ENCODE data around the gene TTC6. TPM values are rescaled to one million over a fixed set of nuclear protein-coding genes. Genes with fewer than 3 reads are reported as not detected.
A peak's percentile ranks its signal among the peaks of the same experiment; 100 is the strongest.
"Not testable (repeated sequence)": the region's sequence is repeated elsewhere in the genome, so short reads cannot be mapped to it uniquely, and the experiment has no call there.

The TTC6 gene, protein sequence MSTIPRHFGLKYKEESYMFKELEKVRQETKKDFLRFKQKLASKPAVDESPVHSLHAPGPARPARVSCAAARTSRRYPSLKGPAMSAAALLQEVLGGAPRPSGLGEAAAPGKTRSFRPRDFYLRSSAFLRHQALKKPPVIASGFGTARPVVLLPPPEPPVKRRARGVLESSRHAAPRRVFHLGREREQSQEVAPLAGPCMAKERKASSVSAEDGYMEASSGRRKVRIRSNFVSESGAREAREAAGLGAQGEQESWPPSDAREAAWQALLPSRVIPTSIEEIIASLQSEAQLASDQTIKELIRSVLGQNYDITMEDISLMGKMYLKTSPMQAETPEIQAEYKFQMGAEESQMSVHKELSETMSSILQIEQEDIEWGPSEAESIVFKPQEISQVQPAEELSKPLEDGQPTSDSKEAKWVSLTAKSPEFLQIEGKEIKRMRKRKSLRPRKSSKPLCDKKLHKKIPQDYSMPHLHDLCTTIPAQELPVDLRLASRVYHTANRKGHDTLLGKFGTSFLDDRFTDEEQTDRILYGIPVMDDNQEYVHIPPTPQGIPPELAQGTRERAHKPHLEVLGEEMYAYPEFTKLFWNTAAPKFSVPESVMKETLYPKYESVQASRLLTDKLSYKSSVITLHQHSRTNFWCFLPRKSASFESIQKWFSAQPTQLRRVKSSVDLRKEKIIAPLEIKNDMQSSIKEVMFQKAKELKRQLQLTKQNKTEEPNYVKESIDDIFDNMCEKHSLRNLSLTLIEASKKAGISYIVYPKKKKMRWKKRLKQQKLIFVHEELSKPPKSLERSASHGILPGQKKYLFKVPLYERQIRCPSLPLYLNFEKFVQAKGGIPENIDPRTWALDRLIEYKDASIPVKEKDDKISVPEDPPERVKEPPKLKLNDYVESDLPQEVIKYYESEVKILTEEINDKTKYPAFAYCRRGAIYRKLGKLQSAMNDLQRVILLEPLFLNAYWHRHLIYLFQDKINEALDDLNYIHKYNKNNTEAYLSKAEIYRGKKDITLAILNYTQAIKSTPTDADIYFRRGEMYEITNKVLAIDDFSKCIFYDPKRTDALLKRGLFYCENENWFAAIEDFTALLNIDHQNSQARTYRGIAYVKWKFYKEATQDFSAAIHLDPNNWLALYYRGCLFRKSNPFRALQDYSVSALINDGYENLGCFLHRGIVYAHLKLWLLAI (N-terminal part only)
- under 0.01 TPM in 1 of 2 replicates, not detected in the other for total RNA-seq

GRCh38 chr14:37594971-37595808, at the start of gene TTC6, which contains the start of gene FOXA1:
Gene TTC6, plus strand, starts transcription at chr14:37595629. Its CDS starts 26,436 bp downstream, at chr14:37622065.
Gene FOXA1, minus strand, starts transcription at chr14:37595249. Its CDS starts 277 bp downstream, at chr14:37594972.
- peak; percentile 37 to 44 for DNase-seq (ENCODE audit: low read depth in 2 of 2)

DNA sequence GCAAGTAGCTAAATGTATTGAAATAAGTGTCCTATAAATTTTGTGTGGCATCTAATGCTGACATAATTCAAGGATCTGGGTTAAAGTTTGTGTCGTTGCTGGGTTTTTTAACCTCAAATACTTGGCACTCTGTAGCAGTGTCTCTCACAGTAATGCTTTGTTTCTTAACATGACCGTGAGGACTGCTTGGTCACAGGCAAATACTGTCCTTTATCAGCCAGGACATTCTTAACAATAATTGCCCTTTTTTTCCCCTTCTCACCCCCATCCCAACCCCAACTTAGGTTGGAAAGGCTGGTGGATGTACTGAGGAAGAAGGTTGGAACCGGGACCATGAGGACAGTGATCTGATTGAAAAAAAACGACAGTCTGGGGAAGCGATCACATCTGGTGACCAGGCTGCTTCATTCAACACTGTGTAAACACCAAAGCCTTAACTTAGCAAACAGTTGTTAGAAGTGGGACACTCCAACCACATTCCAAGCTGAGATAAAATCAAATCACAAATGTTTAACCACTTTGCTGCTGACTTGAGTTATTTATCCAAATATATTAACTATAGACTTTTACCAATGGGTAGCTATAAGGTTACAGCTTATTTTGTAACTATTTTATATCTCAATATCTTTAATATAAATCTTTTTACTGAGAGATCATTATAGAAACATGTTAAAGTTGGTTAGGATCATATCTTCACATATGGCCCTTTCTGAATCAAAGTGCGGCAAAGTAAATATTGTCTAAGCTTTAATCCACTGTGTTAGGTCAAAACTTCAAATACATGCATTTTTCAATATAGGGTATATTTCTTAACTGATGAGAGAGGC, 48.6 kb upstream of the TTC6 start:
- no peak for DNase-seq (ENCODE audit: low read depth in 2 of 2)

GRCh38 chr14:37550511-37550910, 44.9 kb upstream of the TTC6 start:
- DNase-seq (ENCODE audit: low read depth in 2 of 2) = peak in 1 of 2 donors; percentile 36

DNA sequence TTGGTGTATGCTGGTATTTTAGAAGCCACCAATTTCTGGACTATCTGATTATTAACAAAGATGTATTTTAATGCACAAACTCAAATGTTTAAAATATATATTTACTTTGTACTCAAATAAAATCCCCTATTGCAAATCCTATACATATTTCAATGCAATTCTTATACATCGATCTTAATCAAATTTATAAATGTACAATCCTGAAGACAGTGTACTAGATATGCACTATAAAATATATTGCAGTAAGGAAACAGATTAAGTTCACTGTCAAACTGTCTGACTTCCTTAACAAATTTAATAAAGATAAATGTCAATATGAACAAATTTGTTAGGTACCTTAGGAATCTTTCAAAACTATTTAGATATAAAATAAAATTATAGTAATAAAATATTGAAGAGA, 44.3 kb upstream of the TTC6 start:
- no peak for DNase-seq (ENCODE audit: low read depth in 2 of 2)

- DNase-seq (ENCODE audit: low read depth in 2 of 2) = no peak
These were observed 41.4 kb upstream of the TTC6 start for GRCh38 chr14:37553935-37554550.

GRCh38 chr14:37555596-37555995, 39.8 kb upstream of the TTC6 start:
- not testable (repeated sequence) for DNase-seq (ENCODE audit: low read depth in 2 of 2)

DNA sequence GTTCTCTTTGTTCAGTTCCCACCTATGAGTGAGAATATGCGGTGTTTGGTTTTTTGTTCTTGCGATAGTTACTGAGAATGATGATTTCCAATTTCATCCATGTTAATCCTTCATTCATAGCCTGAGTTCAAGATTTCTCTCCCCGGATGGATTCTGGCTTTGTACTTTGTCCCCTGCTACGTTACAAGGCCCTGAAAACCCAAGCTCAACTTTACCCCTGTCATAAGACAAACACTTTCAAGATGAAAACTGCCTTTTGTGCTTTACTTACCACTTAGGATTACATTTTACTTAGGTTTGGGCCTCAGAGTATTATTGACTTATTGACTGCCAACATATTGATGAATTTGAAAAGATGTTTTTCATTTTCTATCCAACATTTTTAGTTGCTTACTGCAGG, 36.7 kb upstream of the TTC6 start:
- DNase-seq (ENCODE audit: low read depth in 2 of 2) = no peak

DNA sequence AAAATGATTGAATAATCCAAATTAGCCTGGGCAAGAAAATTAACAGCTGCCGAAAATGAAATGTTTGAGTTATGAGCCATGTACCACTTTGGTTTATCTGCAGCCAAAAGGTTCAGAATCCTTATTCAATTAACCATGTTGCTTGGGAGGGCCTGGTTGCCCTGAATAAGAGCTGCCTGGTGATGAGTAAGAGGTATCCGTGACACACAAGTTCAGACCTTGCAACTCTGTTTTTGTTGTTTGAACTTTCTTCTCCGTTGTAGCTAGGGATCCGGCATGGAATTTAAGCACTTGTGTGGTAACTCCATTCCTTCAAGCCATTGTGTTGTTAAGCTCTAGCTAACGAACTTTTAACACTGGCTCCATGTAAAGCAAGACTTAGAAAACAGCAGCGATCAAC, 36.0 kb upstream of the TTC6 start:
- DNase-seq (ENCODE audit: low read depth in 2 of 2) = no peak

GRCh38 chr14:37563189-37563588, 32.2 kb upstream of the TTC6 start:
- DNase-seq (ENCODE audit: low read depth in 2 of 2) = no peak

- peak in 1 of 2 donors; percentile 20 for DNase-seq (ENCODE audit: low read depth in 2 of 2)
These were observed 29.9 kb upstream of the TTC6 start for GRCh38 chr14:37565550-37565949.

DNA sequence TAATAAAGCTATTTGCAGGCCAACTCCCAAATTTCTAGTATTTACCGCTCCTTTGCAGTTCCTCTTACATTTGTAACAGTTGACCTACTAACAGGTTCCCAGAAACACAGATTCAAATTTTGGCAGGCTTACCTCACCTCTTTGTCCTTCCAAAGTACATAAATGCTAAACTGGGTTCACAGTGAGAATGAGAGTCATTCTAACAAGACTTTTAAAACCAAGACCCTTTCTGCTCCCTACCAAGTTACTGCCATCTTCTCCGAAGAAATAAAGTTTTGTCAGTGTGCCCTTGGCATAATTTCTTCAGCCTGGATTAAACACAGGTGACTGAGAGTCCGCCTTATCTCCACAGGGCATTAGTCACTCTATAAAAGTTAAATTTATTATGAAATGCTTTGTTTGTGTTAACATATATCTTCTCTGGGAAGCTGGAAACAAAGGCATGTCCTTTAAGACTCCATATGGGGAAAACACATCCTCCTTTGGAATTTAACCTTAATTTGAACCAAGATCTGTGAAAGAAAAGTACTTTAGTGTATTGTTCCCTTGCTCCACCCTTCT, 28.5 kb upstream of the TTC6 start:
- no peak for DNase-seq (ENCODE audit: low read depth in 2 of 2)

- DNase-seq (ENCODE audit: low read depth in 2 of 2) = no peak
These were observed 25.7 kb upstream of the TTC6 start for GRCh38 chr14:37569729-37570128.

- no peak for DNase-seq (ENCODE audit: low read depth in 2 of 2)
These were observed 24.0 kb upstream of the TTC6 start for GRCh38 chr14:37571391-37571790.

DNA sequence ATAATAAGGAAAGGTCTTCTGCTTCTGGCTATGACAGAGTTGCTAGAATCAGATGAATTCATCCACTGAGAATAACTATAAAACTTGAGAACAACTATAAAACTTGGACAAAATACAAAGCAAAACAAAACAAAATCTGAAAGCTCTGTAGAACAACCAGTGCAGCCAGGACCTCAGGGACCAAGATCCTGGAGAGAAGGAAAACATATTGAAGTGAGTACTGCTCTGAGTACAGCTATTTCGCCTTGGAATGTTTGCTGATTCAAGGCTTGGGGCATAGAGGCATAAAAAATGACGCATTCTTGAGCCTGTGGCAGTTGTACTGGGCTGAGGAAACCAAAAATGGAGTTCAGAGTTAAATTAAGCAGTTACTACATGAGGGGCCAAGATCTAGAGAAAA, 22.1 kb upstream of the TTC6 start:
- DNase-seq (ENCODE audit: low read depth in 2 of 2) = no peak

DNA sequence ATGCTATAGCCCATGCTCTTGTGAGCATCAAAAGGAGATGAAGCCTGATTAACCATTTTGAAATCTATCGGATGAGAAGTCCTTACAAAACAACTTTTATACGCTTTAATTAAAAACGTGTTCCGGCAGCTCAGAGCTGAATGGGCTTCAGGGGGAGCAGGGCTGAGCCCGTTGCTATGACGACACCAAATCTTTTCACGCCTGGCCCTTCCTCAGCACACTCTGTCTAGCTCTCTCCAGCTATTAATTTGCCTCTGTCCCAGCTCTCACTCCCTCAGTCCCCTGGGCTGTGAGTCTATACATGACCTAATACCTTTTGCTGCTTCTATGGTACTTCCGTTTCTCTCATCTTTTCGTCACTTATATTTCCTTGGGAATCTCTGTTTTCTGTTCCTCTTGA, 16.2 kb upstream of the TTC6 start:
- no peak for DNase-seq (ENCODE audit: low read depth in 2 of 2)

DNA sequence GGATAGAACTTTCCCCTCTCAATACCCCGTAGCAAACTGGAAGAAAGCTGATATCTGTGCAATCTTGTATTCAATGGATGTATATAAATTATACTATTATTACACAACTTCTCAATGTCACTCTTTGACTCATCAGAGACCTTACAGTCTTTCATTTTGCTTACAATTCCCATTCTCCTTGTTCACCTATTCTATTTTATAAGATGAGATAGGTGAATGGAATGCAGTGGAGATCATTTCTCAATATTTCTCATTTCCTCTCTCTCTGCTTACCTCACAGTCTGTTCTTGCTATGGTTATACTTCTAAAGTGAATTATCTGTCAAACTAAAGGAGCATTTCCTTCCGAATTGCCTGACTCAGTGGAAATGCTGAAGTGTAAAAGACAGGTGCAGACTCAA, 15.3 kb upstream of the TTC6 start:
- DNase-seq (ENCODE audit: low read depth in 2 of 2) = peak in 1 of 2 donors; percentile 19

DNA sequence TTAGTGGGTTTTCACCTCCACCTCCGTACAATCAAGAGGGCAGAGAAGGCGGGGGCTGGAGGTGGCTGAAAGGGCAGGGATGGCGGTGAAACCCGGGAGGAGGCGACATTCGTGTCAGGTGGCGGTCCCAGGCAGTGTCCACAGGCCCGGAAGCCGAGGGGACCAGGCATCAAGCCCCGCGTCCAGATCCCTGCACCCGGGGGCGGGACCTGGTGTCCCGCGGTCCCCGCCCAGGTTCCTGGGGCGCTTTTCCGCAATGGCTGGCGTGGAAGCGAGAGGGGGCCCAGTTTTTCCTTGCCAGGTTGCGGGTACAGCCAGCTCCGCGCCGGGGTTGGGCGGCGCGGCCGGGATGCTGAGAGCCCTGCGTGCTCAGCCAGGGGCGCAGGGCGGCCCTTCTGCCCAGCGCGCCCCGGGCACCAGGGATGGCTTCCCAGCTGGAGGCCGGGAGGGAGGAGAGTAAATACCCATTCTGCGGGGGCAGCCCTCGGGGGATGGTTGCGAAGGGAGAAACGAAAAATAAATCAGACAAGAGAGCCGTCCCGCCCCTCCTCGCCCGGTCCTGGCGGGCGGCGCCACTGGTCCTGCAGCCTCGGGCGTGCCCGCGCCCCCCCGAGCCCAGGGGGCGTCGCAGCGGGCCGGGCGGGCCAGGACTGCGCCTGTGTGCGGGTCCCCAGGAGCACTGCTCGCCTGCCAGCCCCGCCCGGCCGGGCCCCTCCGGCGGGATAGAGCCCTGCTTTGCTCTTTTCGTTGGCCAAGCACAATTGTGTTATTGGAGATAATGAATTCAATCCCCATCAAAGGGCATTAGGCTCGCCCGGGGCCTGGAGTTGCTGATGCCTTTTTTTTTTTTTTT, 11.8 kb upstream of the TTC6 start:
- DNase-seq (ENCODE audit: low read depth in 2 of 2) = no peak

Measured in lung microvascular endothelial cell (primary cell).